A549 (cell line): Measurements from ENCODE around the gene WDR48. TPM values are rescaled to one million over a fixed set of nuclear protein-coding genes. Genes with fewer than 3 reads are reported as not detected.

Experiments used
- ATAC-seq, 2 experiments: fragments of 200-7000 bp in 1 of 2; fragments of >200 bp in 1 of 2; cut with Nextera tagmentation in 1 of 2; cut with Tn5 transposase in 1 of 2; 3 replicates each; pipeline versions ENCODE4 v1.8.0 to v1.9.1; 2018 to 2020; ENCODE audit warnings: mild to moderate bottlenecking in 1 of 2, moderate library complexity in 1 of 2
- CTCF ChIA-PET: fragments of 300-600 bp; sonication (Branson Sonifier 250); formaldehyde crosslinking; extraction: SDS; loops from one replicate; lab custom pipeline; 2021; ENCODE audit warnings: antibody characterized with exemption, inconsistent platforms; lab: Yijun Ruan, JAX
- POLR2A ChIA-PET: fragments of 350-600 bp; formaldehyde crosslinking; extraction: SDS; loops from one replicate; lab custom pipeline; 2021; ENCODE audit warnings: antibody characterized with exemption, inconsistent platforms; lab: Yijun Ruan, JAX
- DNase-seq, 2 experiments: peaks; one replicate each; pipeline versions ENCODE4 v3.0.0 to v3.0.0-alpha.2; 2011 to 2016; ENCODE audit warnings: low read depth in 1 of 2, low spot score in 1 of 2
- FAIRE-seq: peaks from 2 replicates; lab custom pipeline; 2011; peaks lifted over from hg19 to GRCh38; lab: Jason Lieb, UNC
- H3K27ac ChIP-seq, 2 experiments: fragments of >200 bp; sonication (Bioruptor Twin); formaldehyde crosslinking; 3 replicates each; pipeline ENCODE4 v1.5.1; 2016 to 2017
- H3K4me1 ChIP-seq: fragments of >200 bp; sonication (Bioruptor Twin); formaldehyde crosslinking; 3 replicates; pipeline ENCODE4 v1.6.1; 2016
- H3K4me2 ChIP-seq: fragments of >200 bp; sonication (Bioruptor Twin); formaldehyde crosslinking; 3 replicates; pipeline ENCODE4 v1.6.1; 2016
- H3K4me3 ChIP-seq: fragments of >200 bp; sonication (Bioruptor Twin); formaldehyde crosslinking; 3 replicates; pipeline ENCODE4 v1.5.1; 2016
- H3K9me3 ChIP-seq: fragments of >200 bp; sonication (Bioruptor Twin); formaldehyde crosslinking; 3 replicates; pipeline ENCODE4 v1.6.1; 2016
- CBX2 ChIP-seq: fragments of 200-600 bp; sonication (generic); IDR thresholded peaks from 2 replicates; pipeline ENCODE4 v1.6.1; 2016; ENCODE audit warnings: low read depth, mild to moderate bottlenecking, borderline replicate concordance
- CHD4 ChIP-seq: fragments of 200-600 bp; sonication (generic); IDR thresholded peaks from 2 replicates; pipeline ENCODE4 v1.6.1; 2016; ENCODE audit warnings: antibody characterized with exemption, mild to moderate bottlenecking, borderline replicate concordance
- EHF ChIP-seq: fragments of 250-450 bp; sonication (Bioruptor Pico); IDR thresholded peaks from 2 replicates; pipeline ENCODE4 v1.5.0; 2020; ENCODE audit warnings: mild to moderate bottlenecking
- EHMT2 ChIP-seq: fragments of 200-600 bp; sonication (generic); IDR thresholded peaks from 2 replicates; pipeline ENCODE4 v1.6.1; 2016; ENCODE audit warnings: antibody characterized with exemption, low read depth, mild to moderate bottlenecking, moderate library complexity
- ELK1 ChIP-seq: fragments of 150-350 bp; IDR thresholded peaks from 2 replicates; pipeline ENCODE4 v1.6.1; 2014; ENCODE audit warnings: low read depth, mild to moderate bottlenecking, low read length
- ESRRA ChIP-seq: fragments of 150-350 bp; IDR thresholded peaks from 2 replicates; pipeline ENCODE4 v1.6.1; 2014; ENCODE audit warnings: mild to moderate bottlenecking, low read length, borderline replicate concordance
- FOSB ChIP-seq: fragments of 250-450 bp; sonication (Bioruptor Pico); IDR thresholded peaks from 2 replicates; pipeline ENCODE4 v1.5.0; 2020; ENCODE audit warnings: mild to moderate bottlenecking, moderate library complexity
- HDAC2 ChIP-seq: fragments of 200-600 bp; sonication (generic); IDR thresholded peaks from 2 replicates; pipeline ENCODE4 v1.6.1; 2016
- HMGXB4 ChIP-seq: fragments of 250-450 bp; sonication (Bioruptor Pico); IDR thresholded peaks from 2 replicates; pipeline ENCODE4 v1.5.0; 2021; ENCODE audit warnings: mild to moderate bottlenecking, moderate library complexity, borderline replicate concordance
- HOXB13 ChIP-seq: fragments of 250-450 bp; sonication (Bioruptor Pico); IDR thresholded peaks from 2 replicates; pipeline ENCODE4 v1.5.0; 2020; ENCODE audit warnings: low read depth, mild to moderate bottlenecking, moderate library complexity
- HOXB5 ChIP-seq: fragments of 250-450 bp; sonication (Bioruptor Pico); IDR thresholded peaks from 2 replicates; pipeline ENCODE4 v1.5.0; 2020; ENCODE audit warnings: mild to moderate bottlenecking, moderate library complexity
- JUN ChIP-seq, 2 experiments: fragments of >200 bp; sonication (Bioruptor Twin); formaldehyde crosslinking; IDR thresholded peaks; 2 replicates in 1 of 2; 3 replicates in 1 of 2; pipeline ENCODE4 v1.6.1; 2016 to 2017
- JUNB ChIP-seq: fragments of >200 bp; sonication (Bioruptor Twin); formaldehyde crosslinking; IDR thresholded peaks from 2 replicates; pipeline ENCODE4 v1.6.1; 2016
- KDM1A ChIP-seq: fragments of 200-600 bp; sonication (generic); IDR thresholded peaks from 2 replicates; pipeline ENCODE4 v1.6.1; 2016; ENCODE audit warnings: low read depth, mild to moderate bottlenecking
- KDM5A ChIP-seq: fragments of 200-600 bp; sonication (generic); IDR thresholded peaks from 2 replicates; pipeline ENCODE4 v1.6.1; 2016; ENCODE audit warnings: antibody characterized with exemption, mild to moderate bottlenecking
- MAFK ChIP-seq: fragments of 450-650 bp; IDR thresholded peaks from 2 replicates; pipeline ENCODE4 v1.6.1; 2014; ENCODE audit not compliant: partially characterized antibody
- MAX ChIP-seq: IDR thresholded peaks from 2 replicates; pipeline ENCODE4 v1.6.1; 2012
- MAZ ChIP-seq: fragments of 150-350 bp; IDR thresholded peaks from 2 replicates; pipeline ENCODE4 v1.6.1; 2014; ENCODE audit warnings: antibody characterized with exemption, low read depth, low read length, borderline replicate concordance
- MYC ChIP-seq: IDR thresholded peaks from 2 replicates; pipeline ENCODE4 v1.6.1; 2012; ENCODE audit warnings: mild to moderate bottlenecking, inconsistent platforms, low read length, improper control_type of control experiment, borderline replicate concordance
- NPAS2 ChIP-seq: fragments of 250-450 bp; sonication (Bioruptor Pico); IDR thresholded peaks from 2 replicates; pipeline ENCODE4 v1.8.0; 2022; ENCODE audit warnings: mild to moderate bottlenecking, moderate library complexity, borderline replicate concordance
- POLR2AphosphoS2 ChIP-seq: conservative IDR thresholded peaks from 2 replicates; pipeline ENCODE4 v1.6.1; 2012; ENCODE audit warnings: low read length, improper control_type of control experiment, inconsistent platforms
- RCOR1 ChIP-seq: fragments of 150-350 bp; IDR thresholded peaks from 2 replicates; pipeline ENCODE4 v1.6.1; 2014; ENCODE audit warnings: antibody characterized with exemption, low read length, low read depth
- RFX5 ChIP-seq: fragments of 450-650 bp; IDR thresholded peaks from 2 replicates; pipeline ENCODE4 v1.7.1; 2014; ENCODE audit warnings: antibody characterized with exemption, mild to moderate bottlenecking, moderate library complexity
- SMC3 ChIP-seq: fragments of >200 bp; sonication (Bioruptor Twin); formaldehyde crosslinking; IDR thresholded peaks from 3 replicates; pipeline ENCODE4 v1.6.1; 2018; ENCODE audit warnings: inconsistent platforms
- TFCP2L1 ChIP-seq: fragments of 250-450 bp; sonication (Bioruptor Pico); IDR thresholded peaks from 2 replicates; pipeline ENCODE4 v1.5.0; 2021; ENCODE audit warnings: mild to moderate bottlenecking
- ZC3H11A ChIP-seq: fragments of 450-650 bp; IDR thresholded peaks from 2 replicates; pipeline ENCODE4 v1.6.1; 2014; ENCODE audit warnings: antibody characterized with exemption, mild to moderate bottlenecking
- ZFP36 ChIP-seq: fragments of 450-650 bp; IDR thresholded peaks from 2 replicates; pipeline ENCODE4 v1.6.1; 2014; ENCODE audit warnings: borderline replicate concordance; ENCODE audit not compliant: partially characterized antibody
- ZNF302 ChIP-seq: fragments of 250-450 bp; sonication (Bioruptor Pico); IDR thresholded peaks from 2 replicates; pipeline ENCODE4 v1.9.0; 2021; ENCODE audit warnings: inconsistent platforms, mild to moderate bottlenecking, moderate library complexity
- WGBS: methylation state at CpG from one replicate; pipeline ENCODE4 v1.1.6; 2017; ENCODE audit errors: missing lambda C conversion rate; 5-methylcytosine and 5-hydroxymethylcytosine counted together
- polyA plus RNA-seq, 4 experiments: library from polyadenylated mRNA; depleted of rRNA in 3 of 4; stranded (reverse); fragments of >200 nt; fragmentation: RNase III in 1 of 4; extraction: RNeasy Plus Mini Kit Qiagen cat#74134 plus additional on column Dnase treatment in 1 of 4; gene quantifications; 2 replicates in 3 of 4; 3 replicates in 1 of 4; pipeline ENCODE4 v1.2.3, GENCODE V29; 2011 to 2017
- TF ChIP-seq, protein P1 (sequence below): fragments of 450-650 bp; IDR thresholded peaks from 2 replicates; pipeline ENCODE4 v1.6.1; 2014; ENCODE audit warnings: antibody characterized with exemption
- TF ChIP-seq, protein P2 (sequence below): fragments of >200 bp; sonication (Bioruptor Twin); formaldehyde crosslinking; IDR thresholded peaks from 2 replicates; pipeline ENCODE4 v1.6.1; 2016

Gene WDR48
- polyA plus RNA-seq, 2 of the 4 experiments (the other 2 are of a cell fraction), result 18.8 to 41.0 TPM

DNA sequence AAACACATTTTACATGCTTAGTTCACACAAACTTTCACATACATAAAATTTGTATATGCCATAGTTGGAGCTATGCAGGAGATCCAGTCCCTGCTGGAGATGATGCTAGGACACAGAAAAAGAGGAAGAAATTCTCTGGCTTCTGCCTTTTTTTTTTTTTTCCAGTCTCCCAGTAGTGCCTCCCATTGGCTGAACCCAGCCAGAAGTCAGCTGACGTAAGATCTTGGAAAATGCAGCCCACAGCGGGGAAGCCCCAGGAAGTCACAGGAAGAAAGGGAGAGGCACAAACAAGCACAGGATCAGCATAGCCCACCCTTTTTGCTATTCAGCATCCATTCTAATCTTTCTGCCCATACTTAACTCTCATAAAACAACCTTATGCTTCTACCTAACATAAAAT is 38.5 kb upstream of the WDR48 start:
- H3K27ac ChIP-seq, result no peak overlapping the region
- 59% methylated on average over 2 of the region's 2 CpGs for WGBS
- no peak for DNase-seq
- ChIA-PET POLR2A (no interaction called here), CTCF (interaction anchor here (3.8 kb wide), 1 partner anchor 13 kb away, joined by 12 read pairs; no protein-coding TSS in a partner anchor)
- ATAC-seq, result no peak
- no peak for FAIRE-seq
- no peak overlapping the region for H3K4me3 ChIP-seq
- no peak overlapping the region for H3K4me2 ChIP-seq
- no peaks in the 10 kb centered on the region for H3K9me3 ChIP-seq
- TF ChIP-seq EHF (CRISPR knock-in tag) (no peak), MAFK (no peak), SMC3 (no peak)
- TF ChIP-seq, all 56 proteins: peak for 0
- H3K4me1 ChIP-seq, result no peaks in the 10 kb centered on the region

DNA sequence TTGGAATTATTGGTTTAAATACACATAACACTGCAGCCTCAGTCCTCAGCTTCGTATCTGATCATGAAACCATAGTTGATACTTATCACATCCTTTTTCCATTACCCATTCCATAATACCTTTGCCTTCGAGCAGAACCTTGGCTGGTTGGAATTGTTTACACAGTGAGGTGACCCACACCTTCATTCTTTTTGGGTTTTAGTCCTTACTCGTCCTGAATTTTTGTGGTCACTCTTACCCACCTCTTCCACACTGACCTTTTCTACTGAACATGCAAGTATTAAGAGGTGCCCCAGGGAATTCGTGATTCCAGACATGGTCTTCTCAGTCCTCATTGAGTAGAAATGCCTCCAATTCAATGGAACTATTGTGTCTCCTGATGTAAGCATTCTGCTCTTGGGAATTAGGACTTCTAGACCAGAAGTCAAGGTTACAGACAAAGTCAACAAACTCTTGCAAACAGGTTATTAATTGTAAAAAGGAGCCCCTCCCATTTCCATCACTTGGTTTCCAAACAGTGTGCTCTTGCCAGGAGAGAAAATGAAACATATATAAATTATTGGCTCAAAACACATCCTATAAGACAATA is 37.8 kb upstream of the WDR48 start:
- POLR2A ChIA-PET, result no interaction called here
- no peak for ATAC-seq
- no peak for TF ChIP-seq HOXB13
- TF ChIP-seq ZFP36, result no peak
- TF ChIP-seq, protein P1, sequence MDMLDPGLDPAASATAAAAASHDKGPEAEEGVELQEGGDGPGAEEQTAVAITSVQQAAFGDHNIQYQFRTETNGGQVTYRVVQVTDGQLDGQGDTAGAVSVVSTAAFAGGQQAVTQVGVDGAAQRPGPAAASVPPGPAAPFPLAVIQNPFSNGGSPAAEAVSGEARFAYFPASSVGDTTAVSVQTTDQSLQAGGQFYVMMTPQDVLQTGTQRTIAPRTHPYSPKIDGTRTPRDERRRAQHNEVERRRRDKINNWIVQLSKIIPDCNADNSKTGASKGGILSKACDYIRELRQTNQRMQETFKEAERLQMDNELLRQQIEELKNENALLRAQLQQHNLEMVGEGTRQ, result no peak
- TF ChIP-seq JUNB, result no peak
- no peak for TF ChIP-seq CBX2
- TF ChIP-seq ESRRA, result no peak
- no peak for TF ChIP-seq RCOR1
- no peak for TF ChIP-seq NPAS2 (CRISPR knock-in tag)
- no peak for TF ChIP-seq RFX5
- TF ChIP-seq EHMT2, result no peak
- no peak for TF ChIP-seq CHD4
- no peak for TF ChIP-seq KDM1A
- TF ChIP-seq ZNF302 (CRISPR knock-in tag), result no peak
- no peak for TF ChIP-seq TFCP2L1 (CRISPR knock-in tag)
- Histone ChIP-seq H3K9me3 (no peaks in the 10 kb centered on the region), H3K4me3 (no peak overlapping the region), H3K27ac (no peak overlapping the region), H3K4me1 (no peaks in the 10 kb centered on the region), H3K4me2 (no peak overlapping the region)
- DNase-seq, result no peak
- 2% methylated on average over 4 of the region's 4 CpGs for WGBS
- FAIRE-seq, result no peak
- CTCF ChIA-PET, result interaction anchor here (3.8 kb wide), 1 partner anchor 14 kb away, joined by 12 read pairs; no protein-coding TSS in a partner anchor

- WGBS, result 16% methylated on average over 3 of the region's 3 CpGs
- no peak overlapping the region for H3K4me2 ChIP-seq
- POLR2A ChIA-PET, result no interaction called here
- no peak overlapping the region for H3K4me3 ChIP-seq
- ATAC-seq (no peak), FAIRE-seq (no peak), DNase-seq (no peak)
- H3K27ac ChIP-seq, result no peak overlapping the region
- no peaks in the 10 kb centered on the region for H3K4me1 ChIP-seq
- TF ChIP-seq POLR2AphosphoS2, result no peak
- no peak for TF ChIP-seq KDM1A
- TF ChIP-seq MYC, result no peak
- TF ChIP-seq MAZ, result no peak
- TF ChIP-seq HOXB5 (CRISPR knock-in tag), result no peak
- no peak for TF ChIP-seq HMGXB4
- no peak for TF ChIP-seq FOSB (CRISPR knock-in tag)
- no peak for TF ChIP-seq JUN (IDR thresholded peaks at IDR 0.05)
- TF ChIP-seq ZC3H11A, result no peak
- TF ChIP-seq, protein P2, sequence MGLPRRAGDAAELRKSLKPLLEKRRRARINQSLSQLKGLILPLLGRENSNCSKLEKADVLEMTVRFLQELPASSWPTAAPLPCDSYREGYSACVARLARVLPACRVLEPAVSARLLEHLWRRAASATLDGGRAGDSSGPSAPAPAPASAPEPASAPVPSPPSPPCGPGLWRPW, result no peak
- no peak for TF ChIP-seq KDM5A
- no peak for TF ChIP-seq ZFP36
- TF ChIP-seq MAX, result no peak
- TF ChIP-seq HDAC2, result no peak
- TF ChIP-seq ELK1, result no peak
- TF ChIP-seq RFX5, result no peak
- no peaks in the 10 kb centered on the region for H3K9me3 ChIP-seq
- CTCF ChIA-PET, result interaction anchor here (1.4 to 2.5 kb wide), 2 partner anchors 15 kb away, joined by 6 to 11 read pairs; no protein-coding TSS in a partner anchor
Measured at GRCh38 chr3:39015418-39015817, 36.4 kb upstream of the WDR48 start.
